ENCODE results near the gene PLEKHA1. TPM values are rescaled to one million over a fixed set of nuclear protein-coding genes. Genes with fewer than 3 reads are reported as not detected.

Gene PLEKHA1
- total and polyA plus RNA-seq, 5 donors: 15.7 to 42.8 (median 38.5) TPM

DNA sequence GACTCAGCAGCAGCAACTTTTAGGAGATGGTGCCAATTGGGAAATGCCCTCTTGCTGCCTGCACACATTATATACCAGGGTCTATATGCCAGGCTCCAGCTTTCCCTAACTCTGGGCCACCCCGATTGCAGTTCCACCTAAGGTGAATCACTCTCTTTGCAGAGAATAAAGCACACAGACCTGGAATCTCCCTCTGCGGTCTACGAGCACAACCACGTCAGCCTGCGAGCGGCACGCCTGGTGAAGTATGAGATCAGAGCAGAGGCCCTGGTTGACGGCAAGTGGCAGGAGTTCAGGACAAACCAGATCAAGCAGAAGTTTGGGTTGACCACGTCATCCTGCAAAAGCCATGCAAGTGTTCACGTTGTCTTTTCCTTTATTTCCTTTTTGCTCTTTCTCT, 38.2 kb upstream of the PLEKHA1 start:
- DNase-seq (no peak), ATAC-seq (no peak)
- intact Hi-C loops (cut with DNase I): no loop called here
- Histone ChIP-seq H3K9me3 (ENCODE audit: control insufficient read depth, low read length) (no peaks in the 10 kb centered on the region), H3K4me1 (ENCODE audit: control insufficient read depth, insufficient read depth, low read length) (no peaks in the 10 kb centered on the region), H3K27me3 (ENCODE audit: control insufficient read depth, insufficient read depth) (no peaks in the 10 kb centered on the region), H3K4me3 (ENCODE audit: low read length) (no peak overlapping the region), H3K27ac (ENCODE audit: low read length) (no peak overlapping the region)
- 89% methylated on average over 10 of the region's 10 CpGs for WGBS

DNA sequence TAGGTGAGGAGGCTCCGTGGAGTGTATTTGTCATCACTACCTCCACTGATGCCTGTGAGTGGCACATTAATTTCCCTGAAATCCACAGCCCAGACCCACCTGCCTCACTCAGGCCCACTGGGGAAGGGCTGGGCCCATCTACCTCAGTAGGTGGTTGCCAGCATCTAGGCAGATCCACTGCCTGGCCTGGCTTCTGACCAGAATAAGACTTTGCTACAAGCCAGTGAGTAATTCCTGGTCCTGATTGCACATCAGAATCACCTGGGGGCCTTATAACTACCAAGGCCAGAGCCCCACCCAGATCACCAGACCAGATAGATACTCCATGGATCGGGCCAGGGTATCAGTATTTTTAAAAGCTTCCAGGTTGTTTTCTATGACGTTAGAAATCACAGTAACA, 37.5 kb upstream of the PLEKHA1 start:
- intact Hi-C loops (cut with DNase I): no loop called here
- H3K9me3 ChIP-seq (ENCODE audit: control insufficient read depth, low read length): no peaks in the 10 kb centered on the region

DNA sequence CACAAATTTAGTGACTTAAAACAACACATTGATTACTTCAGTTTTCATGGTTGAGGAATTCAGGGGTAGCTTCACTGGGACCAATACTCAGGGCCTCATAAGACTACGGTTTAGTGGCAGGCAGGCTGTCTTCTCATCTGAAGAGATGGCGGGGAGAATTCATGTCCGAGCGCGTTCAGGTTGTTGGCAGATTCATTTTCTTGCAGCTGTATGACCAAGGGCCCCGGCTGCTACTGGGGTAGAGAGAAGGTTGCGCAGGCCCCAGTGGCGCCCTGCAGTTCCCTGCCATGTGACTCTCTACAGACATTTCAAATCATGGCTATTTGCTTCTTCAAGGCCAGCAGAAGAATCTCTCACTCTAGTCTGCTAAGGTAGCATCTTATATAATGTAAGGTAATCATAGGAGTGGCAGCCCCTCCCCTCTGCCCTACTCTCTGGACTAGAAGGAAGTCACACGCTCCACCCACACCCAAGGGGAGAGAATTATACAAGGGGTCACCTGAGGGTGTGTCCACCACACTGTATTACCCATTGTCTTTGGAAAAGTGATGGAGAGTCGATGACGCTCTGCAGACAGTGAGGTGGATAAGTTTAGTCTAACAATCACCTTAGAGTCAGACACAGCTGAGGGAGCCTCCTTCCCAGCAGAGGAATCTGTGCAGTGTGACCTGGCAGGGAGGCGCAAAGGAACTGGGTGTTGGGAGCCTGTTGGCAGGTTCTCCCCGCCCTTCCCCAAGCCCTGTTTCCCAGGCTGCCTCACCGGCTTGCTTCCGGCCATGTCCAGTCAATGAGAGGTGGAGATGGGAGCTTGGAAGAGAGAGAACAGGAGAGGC, 35.7 kb upstream of the PLEKHA1 start:
- 89% methylated on average over 15 of the region's 15 CpGs for WGBS
- peak in 1 of 2 donors; percentile 27 for ATAC-seq
- no peak overlapping the region for H3K27ac ChIP-seq (ENCODE audit: low read length)
- H3K4me3 ChIP-seq (ENCODE audit: low read length): no peak overlapping the region
- H3K9me3 ChIP-seq (ENCODE audit: control insufficient read depth, low read length): no peaks in the 10 kb centered on the region
- intact Hi-C loops (cut with DNase I): no loop called here
- no peaks in the 10 kb centered on the region for H3K4me1 ChIP-seq (ENCODE audit: control insufficient read depth, insufficient read depth, low read length)
- no peak for DNase-seq
- H3K27me3 ChIP-seq (ENCODE audit: control insufficient read depth, insufficient read depth): no peaks in the 10 kb centered on the region

More for the DNA sequence above, 37.5 kb upstream of the PLEKHA1 start:
- 78% methylated on average over 3 of the region's 3 CpGs for WGBS
- Histone ChIP-seq H3K27ac (ENCODE audit: low read length) (no peak overlapping the region), H3K27me3 (ENCODE audit: control insufficient read depth, insufficient read depth) (no peaks in the 10 kb centered on the region), H3K4me3 (ENCODE audit: low read length) (no peak overlapping the region), H3K4me1 (ENCODE audit: control insufficient read depth, insufficient read depth, low read length) (no peaks in the 10 kb centered on the region)
- no peak for ATAC-seq
- no peak for DNase-seq

DNA sequence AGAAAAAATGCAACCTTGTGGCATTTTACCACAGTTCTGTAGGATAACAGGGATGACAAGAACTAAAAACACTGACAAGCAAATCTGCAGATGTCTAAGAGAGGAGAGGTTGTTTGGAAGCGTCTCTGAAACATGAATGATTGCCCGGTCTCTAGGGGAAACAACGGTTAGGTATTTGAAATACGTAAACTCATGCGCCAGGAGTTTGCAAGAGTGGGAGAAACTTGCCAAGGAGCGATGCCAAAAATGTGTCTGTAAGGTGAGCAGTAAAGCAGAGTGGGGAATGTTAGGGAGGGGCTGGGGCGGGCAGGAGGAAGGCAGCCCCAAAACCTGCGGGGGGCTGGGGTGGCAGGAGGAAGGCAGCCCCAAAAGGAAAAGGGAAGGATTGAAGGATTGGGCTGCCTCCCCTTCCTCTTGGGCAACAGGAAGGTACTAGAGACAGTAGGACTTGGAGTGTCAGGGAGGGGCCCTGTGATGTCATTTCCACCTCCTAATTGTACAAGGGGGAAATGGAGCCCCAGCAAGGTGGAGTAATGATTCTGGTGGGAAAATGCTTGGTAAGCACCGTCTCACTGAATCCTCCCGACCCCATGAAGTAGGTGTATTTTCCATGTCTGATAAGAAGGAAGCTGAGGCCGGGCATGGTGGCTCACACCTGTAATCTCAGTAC, 33.2 kb upstream of the PLEKHA1 start:
- no peak overlapping the region for H3K4me3 ChIP-seq (ENCODE audit: low read length)
- no peaks in the 10 kb centered on the region for H3K4me1 ChIP-seq (ENCODE audit: control insufficient read depth, insufficient read depth, low read length)
- peak overlapping the region; percentile 40 for H3K27ac ChIP-seq (ENCODE audit: low read length)
- no peaks in the 10 kb centered on the region for H3K27me3 ChIP-seq (ENCODE audit: control insufficient read depth, insufficient read depth)
- ATAC-seq (peak; percentile 59 to 60), DNase-seq (no peak)
- 49% methylated on average over 11 of the region's 11 CpGs for WGBS
- H3K9me3 ChIP-seq (ENCODE audit: control insufficient read depth, low read length): no peaks in the 10 kb centered on the region
- intact Hi-C loops (cut with DNase I): loop anchor here in 2 of 4 donors (5.0 to 10.0 kb wide), 3 partner anchors 91 to 224 kb away; partner anchors contain the start of gene DMBT1 (in 1 of the 2)

DNA sequence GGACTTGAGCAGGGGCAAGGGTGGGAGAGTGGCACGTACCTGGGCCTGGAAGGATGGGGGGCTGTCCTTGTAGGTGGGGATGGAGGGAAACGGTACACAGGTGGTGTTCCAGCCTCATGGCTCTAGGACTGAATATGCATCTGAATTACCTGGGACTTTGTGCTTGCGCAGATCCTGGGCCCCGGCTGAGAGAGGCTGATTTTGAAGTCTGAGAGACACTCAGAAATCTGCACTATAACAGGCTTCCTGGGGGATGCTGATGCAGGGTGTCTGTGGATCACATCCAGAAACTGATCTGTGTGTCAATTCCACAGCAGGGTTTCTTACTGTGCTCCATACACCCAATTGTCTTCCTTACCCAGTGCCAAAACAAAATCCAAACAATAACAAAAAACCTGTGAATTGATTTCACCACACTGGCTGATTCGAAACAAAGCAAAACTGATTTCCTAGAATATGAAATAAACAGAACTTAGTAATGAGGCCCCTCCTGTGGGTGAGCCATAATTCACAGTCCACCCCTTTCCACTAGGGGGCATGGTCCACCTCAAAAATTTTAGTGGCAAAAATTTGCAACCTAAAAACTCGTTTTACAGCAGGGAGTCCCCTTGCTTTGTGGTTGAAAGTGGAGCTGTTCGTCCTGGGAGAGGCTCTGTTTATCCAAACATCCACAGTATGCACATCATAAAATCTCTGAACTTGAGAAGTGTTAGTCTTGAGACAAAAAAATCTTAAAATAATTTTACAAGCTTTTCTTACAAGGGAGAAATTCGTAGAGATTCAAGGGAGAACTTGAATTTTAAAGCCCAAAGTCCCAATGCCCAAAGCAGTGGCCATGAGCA, 32.0 kb upstream of the PLEKHA1 start:
- no peak overlapping the region for H3K27ac ChIP-seq (ENCODE audit: low read length)
- no peak overlapping the region for H3K4me3 ChIP-seq (ENCODE audit: low read length)
- ATAC-seq: peak in 1 of 2 donors; percentile 43
- intact Hi-C loops (cut with DNase I): loop anchor here in 2 of 4 donors (5.0 to 10.0 kb wide), 3 partner anchors 90 to 222 kb away; partner anchors contain the start of gene DMBT1 (in 1 of the 2)
- 62% methylated on average over 8 of the region's 8 CpGs for WGBS
- DNase-seq: no peak
- no peaks in the 10 kb centered on the region for H3K9me3 ChIP-seq (ENCODE audit: control insufficient read depth, low read length)
- H3K27me3 ChIP-seq (ENCODE audit: control insufficient read depth, insufficient read depth): no peaks in the 10 kb centered on the region
- H3K4me1 ChIP-seq (ENCODE audit: control insufficient read depth, insufficient read depth, low read length): no peaks in the 10 kb centered on the region

DNA sequence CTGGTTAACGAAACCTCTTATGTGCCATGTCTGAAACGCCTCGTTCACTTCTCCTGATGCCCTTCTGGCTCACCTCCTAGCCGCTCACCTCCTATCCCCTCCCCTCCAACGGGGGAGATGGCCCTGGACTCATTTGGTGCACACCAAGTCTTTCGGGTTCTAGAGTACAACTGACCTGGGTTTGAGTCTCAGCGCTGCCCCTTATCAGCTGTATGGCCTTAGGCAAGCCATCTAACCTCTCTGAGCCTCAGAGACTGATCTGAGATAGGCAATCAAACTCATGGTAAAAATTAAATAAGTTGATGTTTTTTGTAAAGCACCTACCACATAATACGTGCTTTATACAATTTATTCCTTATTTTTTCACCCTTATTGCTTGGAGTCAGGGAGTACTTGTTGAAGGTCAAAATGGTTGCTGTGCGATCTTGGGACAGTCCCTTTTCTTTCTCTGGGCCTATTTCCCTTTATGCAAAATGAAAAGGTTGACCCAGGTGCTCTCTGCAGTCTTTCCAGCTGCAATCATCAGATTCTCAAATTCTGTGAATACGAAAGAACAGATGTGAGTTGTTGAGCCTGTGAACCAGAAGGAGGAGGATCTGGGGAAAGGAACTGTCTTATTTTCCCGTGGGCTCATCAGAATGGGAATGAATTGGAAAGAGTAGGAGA, 31.2 kb upstream of the PLEKHA1 start:
- no peak overlapping the region for H3K4me3 ChIP-seq (ENCODE audit: low read length)
- H3K27ac ChIP-seq (ENCODE audit: low read length): no peak overlapping the region
- H3K9me3 ChIP-seq (ENCODE audit: control insufficient read depth, low read length): no peaks in the 10 kb centered on the region
- H3K4me1 ChIP-seq (ENCODE audit: control insufficient read depth, insufficient read depth, low read length): no peaks in the 10 kb centered on the region
- no peak for ATAC-seq
- no peak for DNase-seq
- WGBS: 92% methylated on average over 11 of the region's 11 CpGs
- intact Hi-C loops (cut with DNase I): loop anchor here in 2 of 4 donors (5.0 to 10.0 kb wide), 3 partner anchors 89 to 222 kb away; partner anchors contain the start of gene DMBT1 (in 1 of the 2)
- no peaks in the 10 kb centered on the region for H3K27me3 ChIP-seq (ENCODE audit: control insufficient read depth, insufficient read depth)

DNA sequence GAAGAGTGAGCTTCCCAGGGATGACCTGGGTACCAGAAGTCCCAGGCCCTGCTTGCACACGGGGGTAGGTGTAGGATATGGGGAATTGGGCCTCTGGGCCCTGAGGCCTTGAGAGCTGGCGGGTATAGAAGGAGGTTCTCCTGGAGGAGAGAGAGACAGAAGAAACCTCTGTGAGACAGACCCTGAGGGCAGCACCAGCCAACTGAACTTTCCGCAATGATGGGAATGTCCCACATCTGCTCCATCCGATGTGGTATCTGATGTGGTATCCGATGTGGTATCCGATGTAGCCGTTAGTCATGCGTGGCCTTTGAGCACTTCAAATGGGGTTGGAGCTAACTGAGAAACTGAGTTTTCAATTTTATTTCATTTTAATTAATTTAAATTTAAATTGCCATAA, 30.6 kb upstream of the PLEKHA1 start:
- ATAC-seq (no peak), DNase-seq (no peak)
- intact Hi-C loops (cut with DNase I): loop anchor here in 3 of 4 donors (2.0 to 10.0 kb wide), 4 partner anchors 88 to 221 kb away; partner anchors contain the start of gene DMBT1 (in 1 of the 3)
- no peak overlapping the region for H3K27ac ChIP-seq (ENCODE audit: low read length)
- H3K4me1 ChIP-seq (ENCODE audit: control insufficient read depth, insufficient read depth, low read length): no peaks in the 10 kb centered on the region
- no peaks in the 10 kb centered on the region for H3K9me3 ChIP-seq (ENCODE audit: control insufficient read depth, low read length)
- no peaks in the 10 kb centered on the region for H3K27me3 ChIP-seq (ENCODE audit: control insufficient read depth, insufficient read depth)
- WGBS: 95% methylated on average over 8 of the region's 8 CpGs
- H3K4me3 ChIP-seq (ENCODE audit: low read length): no peak overlapping the region

DNA sequence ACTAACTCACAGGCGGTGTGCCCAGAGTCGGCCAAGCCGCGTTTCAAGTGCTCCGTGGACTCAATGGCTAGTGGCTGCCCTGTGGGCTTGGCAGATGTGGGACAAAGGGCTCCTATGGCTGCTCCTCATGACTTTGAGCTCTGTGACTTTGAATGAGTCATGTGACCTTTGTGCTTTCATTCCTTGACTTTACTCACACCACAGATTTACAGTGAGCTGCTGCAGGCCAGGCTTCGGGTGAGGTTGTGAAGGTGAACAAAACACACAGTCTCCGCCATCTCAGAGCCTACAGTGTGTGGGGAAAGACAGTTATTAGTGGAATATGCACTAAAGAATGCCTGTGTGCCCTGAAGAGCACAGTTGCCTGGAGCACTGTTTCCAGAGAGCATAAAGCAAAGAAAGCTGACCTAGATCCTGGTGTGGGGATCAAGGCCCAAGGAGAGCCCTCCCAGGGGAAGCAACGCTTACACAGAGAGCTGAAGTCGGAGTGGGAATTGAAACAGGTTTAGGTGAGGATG, 29.7 kb upstream of the PLEKHA1 start:
- H3K27ac ChIP-seq (ENCODE audit: low read length): no peak overlapping the region
- intact Hi-C loops (cut with DNase I): loop anchor here (2.0 to 10.0 kb wide), 4 partner anchors 88 to 220 kb away; partner anchors contain the start of gene DMBT1 (in 1 of the 4)
- 88% methylated on average over 9 of the region's 9 CpGs for WGBS
- no peak for ATAC-seq
- H3K9me3 ChIP-seq (ENCODE audit: control insufficient read depth, low read length): no peaks in the 10 kb centered on the region
- no peak overlapping the region for H3K4me3 ChIP-seq (ENCODE audit: low read length)
- H3K4me1 ChIP-seq (ENCODE audit: control insufficient read depth, insufficient read depth, low read length): no peaks in the 10 kb centered on the region
- H3K27me3 ChIP-seq (ENCODE audit: control insufficient read depth, insufficient read depth): no peaks in the 10 kb centered on the region
- DNase-seq: no peak

DNA sequence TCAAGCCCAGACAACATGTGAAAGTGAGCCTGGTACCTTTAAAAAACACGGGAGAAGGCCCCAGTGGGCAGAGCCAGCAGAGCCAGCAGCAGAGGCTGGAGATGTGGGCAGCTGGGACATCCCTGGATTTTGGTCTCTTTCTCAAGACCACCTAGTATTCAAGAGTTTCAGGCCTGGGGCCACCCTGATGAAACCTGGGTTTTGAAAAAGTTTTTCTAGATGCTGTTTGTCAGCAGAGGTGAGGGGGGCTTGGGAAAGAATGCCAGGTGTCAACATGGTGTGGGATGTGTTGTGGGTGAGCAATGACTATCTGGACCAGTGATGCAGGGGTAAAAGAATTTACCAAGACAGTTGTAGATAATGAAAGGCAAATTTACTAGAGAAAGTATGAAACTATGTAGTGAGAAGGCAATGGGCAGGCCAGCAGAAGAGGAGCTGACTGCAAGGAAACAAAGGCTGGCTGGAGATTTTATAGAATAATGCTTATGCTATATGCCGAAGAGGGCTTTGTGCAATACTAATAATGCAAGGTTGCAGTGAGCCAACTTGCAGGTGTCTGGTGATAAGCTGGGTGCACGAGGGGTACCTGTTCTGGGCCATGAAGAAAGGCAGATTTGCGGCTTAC, 28.1 kb upstream of the PLEKHA1 start:
- ATAC-seq: no peak
- no peaks in the 10 kb centered on the region for H3K9me3 ChIP-seq (ENCODE audit: control insufficient read depth, low read length)
- intact Hi-C loops (cut with DNase I): loop anchor here in 3 of 4 donors (5.0 to 10.0 kb wide), 3 partner anchors 86 to 218 kb away; partner anchors contain the start of gene DMBT1 (in 1 of the 3)
- 91% methylated on average over 4 of the region's 4 CpGs for WGBS
- no peak overlapping the region for H3K4me3 ChIP-seq (ENCODE audit: low read length)
- no peaks in the 10 kb centered on the region for H3K27me3 ChIP-seq (ENCODE audit: control insufficient read depth, insufficient read depth)
- no peak for DNase-seq
- no peaks in the 10 kb centered on the region for H3K4me1 ChIP-seq (ENCODE audit: control insufficient read depth, insufficient read depth, low read length)
- no peak overlapping the region for H3K27ac ChIP-seq (ENCODE audit: low read length)
